GM18858 (cell line): ENCODE data around the gene RNF224.

Source experiments
- ATAC-seq: cut with Tn5 transposase; IDR thresholded peaks from one replicate; pipeline ENCODE4 v1.9.1; 2021; ENCODE audit not compliant: unreplicated experiment

Gene RNF224

GRCh38 chr9:137226338-137227053 is 806 bp upstream of the RNF224 start:
- no peak for ATAC-seq

- no peak for ATAC-seq
Observed at GRCh38 chr9:137227853-137228505, 677 bp downstream of the RNF224 start.

- no peak for ATAC-seq
Observed at GRCh38 chr9:137228506-137228967, 1.2 kb downstream of the RNF224 start.

GRCh38 chr9:137228968-137229896 is 1.9 kb downstream of the RNF224 start:
- ATAC-seq: no peak

- ATAC-seq: no peak
Observed at GRCh38 chr9:137229903-137230704, 2.8 kb downstream of the RNF224 start.

- ATAC-seq: no peak
Observed at GRCh38 chr9:137230705-137231371, 3.5 kb downstream of the RNF224 start, which contains the start of gene SLC34A3. SLC34A3 (plus strand) TSS chr9:137230901; CDS start chr9:137231703, 802 bp downstream.

GRCh38 chr9:137231372-137232039 is 4.2 kb downstream of the RNF224 start:
- ATAC-seq: no peak

- no peak for ATAC-seq
Observed at GRCh38 chr9:137232101-137232500, 4.8 kb downstream of the RNF224 start.

GRCh38 chr9:137232510-137232909 is 5.2 kb downstream of the RNF224 start:
- no peak for ATAC-seq

GRCh38 chr9:137233143-137233980 is 6.1 kb downstream of the RNF224 start:
- ATAC-seq: no peak

- no peak for ATAC-seq
Observed at GRCh38 chr9:137234055-137234697, 6.9 kb downstream of the RNF224 start.

GRCh38 chr9:137234758-137235423 is 7.6 kb downstream of the RNF224 start:
- ATAC-seq: no peak

GRCh38 chr9:137235424-137236237 is 8.3 kb downstream of the RNF224 start:
- no peak for ATAC-seq

GRCh38 chr9:137236238-137236935 is 9.1 kb downstream of the RNF224 start:
- ATAC-seq: no peak

GRCh38 chr9:137236936-137237421 is 9.7 kb downstream of the RNF224 start:
- ATAC-seq: no peak
